ENCODE results near the gene TNIP3.
A peak's percentile ranks its signal among the peaks of the same experiment; 100 is the strongest.
"Not testable (repeated sequence)": the region's sequence is repeated elsewhere in the genome, so short reads cannot be mapped to it uniquely, and the experiment has no call there.

TNIP3 gene

DNA sequence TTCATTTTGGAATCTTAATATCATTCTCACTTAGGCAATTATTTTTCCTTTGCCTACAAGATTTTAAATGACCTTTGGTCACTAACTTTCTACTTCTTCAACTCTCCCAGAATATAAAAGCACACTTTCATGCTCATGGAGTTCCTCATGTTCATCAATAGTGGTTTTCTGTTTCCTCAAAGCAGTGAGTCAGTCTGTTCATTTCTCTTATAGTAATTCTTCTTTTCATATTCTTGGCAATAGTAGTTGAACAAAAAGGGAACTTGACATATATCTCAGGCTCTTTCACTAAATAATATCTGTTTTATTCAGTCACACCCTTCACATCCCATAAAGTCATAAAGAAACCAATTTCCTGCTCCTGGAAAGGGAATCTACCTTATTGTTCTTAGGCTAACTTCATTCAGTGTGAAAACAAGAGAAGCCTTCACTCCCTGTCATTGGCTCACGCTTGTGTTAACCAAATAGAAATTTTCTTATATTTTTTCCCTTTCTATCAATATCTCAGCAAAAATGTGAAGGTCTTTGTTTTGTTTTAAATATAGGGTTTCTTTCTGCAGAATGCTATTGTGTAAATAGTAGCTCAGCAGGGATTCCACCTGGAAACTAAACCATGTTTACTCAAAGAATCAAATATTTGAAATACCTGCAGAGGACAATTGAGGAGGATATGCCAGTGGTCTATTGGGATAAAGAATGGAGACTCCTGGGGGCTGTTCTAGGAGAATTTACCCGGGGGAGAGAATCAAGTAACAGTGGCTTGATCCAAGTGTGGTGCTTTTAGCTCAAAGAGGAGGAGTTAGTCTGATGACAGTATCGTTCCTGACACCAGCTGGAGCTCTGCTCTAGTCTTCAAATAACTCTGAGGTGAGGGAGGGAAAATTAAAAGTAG is 13.4 kb upstream of the TNIP3 start:
- no peak for DNase-seq (ENCODE audit: low spot score)

DNA sequence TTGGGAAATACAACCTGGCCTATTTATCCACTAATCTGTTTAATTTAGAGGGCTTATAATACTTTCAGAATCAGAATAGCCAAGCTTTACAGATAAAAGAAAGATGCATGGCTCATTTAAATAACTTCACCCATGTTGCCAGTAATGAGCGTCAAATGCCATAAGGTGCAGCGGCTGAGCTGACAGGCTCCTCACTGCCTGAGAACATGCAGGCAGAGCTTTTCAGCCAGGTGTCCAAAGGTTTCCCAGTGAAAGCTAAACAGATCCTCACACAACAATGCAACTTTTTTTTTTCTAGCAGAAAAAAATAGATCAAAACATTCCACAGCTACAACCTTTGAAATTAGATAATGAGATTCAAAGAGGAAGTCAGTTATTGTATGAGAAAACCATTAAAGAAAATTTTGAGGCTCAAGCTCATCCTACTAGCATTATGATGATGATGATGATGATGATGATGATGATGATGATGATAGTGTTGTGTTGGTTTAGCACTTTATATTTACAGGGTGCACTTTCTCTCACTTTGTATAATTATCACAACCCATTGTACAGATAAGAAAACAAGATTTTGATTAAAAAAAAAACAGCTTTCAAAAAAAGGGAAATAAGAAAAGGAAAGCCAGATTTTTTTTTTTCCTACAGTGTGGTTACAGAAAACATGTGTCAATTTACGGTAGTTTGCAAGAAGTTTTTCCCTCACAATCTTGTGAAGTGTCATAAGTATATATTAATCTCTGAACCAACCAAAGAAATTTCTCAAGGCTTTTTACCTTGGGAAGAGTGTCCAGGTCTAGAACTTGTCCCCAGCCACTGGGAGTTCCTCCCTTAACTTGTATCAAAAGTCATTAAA is 12.2 kb upstream of the TNIP3 start:
- DNase-seq (ENCODE audit: low spot score) = no peak

DNA sequence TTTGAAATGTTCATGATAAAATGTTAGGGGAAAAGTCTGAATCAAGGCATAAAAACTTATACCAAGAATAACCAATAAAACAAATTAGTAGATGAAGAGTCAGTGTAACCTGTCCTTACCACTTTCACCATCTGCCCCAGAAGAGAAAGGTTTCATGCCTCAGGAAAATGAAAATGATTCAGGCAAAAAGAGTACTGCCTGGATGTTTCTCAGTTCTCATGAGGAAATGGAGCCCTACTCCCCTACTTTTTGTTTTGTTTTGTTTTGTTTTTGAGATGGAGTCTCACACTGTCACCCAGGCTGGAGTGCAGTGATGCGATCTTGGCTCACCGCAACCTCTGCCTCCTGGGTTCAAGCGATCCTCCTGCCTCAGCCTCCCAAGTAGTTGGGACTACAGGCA is 7.4 kb upstream of the TNIP3 start:
- not testable (repeated sequence) for DNase-seq (ENCODE audit: low spot score)

GRCh38 chr4:121168446-121169281 is 4.5 kb upstream of the TNIP3 start:
- no peak for DNase-seq (ENCODE audit: low spot score)

DNA sequence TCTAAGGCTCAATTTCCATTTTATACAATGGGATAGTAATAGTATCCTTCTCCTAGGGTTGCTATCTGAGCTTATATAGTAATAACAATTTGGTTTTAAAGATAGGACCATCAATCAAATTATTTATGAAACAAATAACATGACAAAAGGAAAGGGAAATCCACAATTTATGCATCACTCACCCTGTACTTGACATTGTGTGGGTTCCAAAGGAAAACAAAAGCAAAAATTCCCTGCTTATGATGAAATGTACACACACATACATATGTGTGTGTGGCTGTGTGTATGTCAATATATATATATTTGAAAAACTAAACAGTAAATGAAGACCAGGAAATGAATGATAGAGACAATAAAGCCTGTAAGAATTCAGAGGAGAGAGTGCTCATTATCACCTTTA is 2.9 kb upstream of the TNIP3 start:
- no peak for DNase-seq (ENCODE audit: low spot score)

DNA sequence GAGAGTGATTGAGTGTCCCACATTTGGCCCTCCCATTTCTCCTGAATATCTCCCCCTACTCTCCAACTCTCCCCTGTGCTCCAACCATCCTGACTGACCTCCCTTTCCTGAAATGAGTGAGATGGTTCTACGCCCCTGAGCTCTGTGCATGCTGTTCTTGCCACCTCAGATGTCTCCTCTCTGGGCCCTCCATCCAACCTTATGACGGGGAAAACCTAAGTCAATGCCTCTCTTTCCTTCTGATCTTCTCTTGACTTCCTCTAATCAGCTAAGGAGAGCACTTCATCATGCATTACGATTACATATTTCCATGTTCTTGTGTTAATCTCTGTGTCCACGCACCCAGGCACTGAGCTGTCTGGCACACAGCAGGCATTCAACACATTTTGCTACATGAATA is 1.1 kb upstream of the TNIP3 start:
- no peak for DNase-seq (ENCODE audit: low spot score)

- DNase-seq (ENCODE audit: low spot score) = peak; percentile 43
Observed at GRCh38 chr4:121156822-121157769, 7.0 kb downstream of the TNIP3 start.

DNA sequence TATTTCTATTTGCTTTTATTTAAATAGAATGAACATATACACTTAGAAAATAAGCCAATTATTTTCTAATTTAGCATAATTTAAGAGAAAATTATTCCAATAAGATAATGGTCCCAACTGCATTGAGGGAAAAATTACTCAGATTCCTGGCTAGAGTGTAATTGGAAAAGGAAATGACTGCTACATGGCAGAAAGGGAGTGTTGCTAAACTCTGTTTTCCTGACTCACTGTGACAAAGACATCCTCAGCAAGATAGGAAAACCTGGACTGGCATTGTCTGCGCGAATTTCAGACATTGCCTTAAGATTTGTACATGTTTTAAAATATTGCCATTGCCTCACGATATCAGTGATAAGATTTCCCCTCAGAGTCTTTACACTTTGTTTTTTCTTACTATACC is 8.2 kb downstream of the TNIP3 start:
- DNase-seq (ENCODE audit: low spot score) = peak; percentile 81

GRCh38 chr4:121154103-121154515 is 10.0 kb downstream of the TNIP3 start:
- DNase-seq (ENCODE audit: low spot score) = no peak

DNA sequence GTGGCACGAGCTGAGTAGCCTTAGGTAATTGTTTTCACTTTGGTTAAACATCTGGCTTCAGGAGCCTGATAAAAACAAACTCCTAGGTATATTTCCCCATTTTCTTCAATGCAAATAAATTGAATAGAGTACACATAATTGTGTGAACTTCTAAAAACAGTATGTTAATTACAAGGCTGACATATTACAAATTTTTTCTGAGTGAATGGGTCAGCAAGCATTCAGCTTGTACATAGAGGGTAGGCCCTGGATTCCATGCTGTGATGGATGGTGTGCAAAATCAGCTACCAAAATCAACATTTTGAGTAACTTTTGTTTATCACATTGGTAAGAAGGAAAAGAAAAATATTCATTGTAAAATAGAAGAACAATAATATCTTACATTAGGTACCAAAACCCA is 12.2 kb downstream of the TNIP3 start:
- DNase-seq (ENCODE audit: low spot score) = no peak

DNA sequence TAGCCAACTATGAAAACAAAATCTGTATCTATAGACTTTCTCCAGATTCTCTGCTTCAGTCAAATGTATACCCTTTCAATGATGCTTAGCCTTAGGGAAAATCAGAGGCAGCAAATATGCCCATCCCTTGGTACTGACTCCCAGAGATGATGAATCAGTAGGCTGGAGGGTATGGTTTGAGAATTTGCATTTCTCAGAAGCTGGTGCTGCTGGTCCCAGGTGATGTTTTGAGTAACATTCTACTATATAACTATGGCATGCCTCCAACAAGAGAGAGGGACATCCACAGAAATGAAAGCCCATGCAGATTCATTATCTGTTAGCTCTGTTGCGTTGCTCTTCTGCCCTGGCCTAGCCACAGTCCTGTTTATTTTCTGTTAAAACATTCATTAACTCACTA is 13.6 kb downstream of the TNIP3 start:
- DNase-seq (ENCODE audit: low spot score) = no peak

DNA sequence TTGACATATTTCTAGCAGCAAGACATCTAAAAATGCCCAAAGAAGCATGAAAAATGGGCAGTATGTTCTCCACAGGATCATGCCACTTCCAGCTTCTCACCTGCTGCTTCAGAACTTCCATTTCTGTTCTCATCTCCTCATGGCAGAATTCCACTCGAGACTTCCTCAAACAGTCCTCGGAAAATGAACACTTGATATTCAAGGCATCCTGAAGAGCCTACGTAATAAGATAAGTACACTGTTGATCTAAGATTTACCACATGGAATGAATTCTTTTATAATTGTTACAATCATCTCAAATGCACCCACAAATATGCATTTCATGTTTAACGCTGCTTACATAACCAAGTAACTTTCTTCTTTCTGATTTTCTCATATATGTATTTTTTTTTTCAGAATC is 14.1 kb downstream of the TNIP3 start:
- DNase-seq (ENCODE audit: low spot score) = no peak

DNA sequence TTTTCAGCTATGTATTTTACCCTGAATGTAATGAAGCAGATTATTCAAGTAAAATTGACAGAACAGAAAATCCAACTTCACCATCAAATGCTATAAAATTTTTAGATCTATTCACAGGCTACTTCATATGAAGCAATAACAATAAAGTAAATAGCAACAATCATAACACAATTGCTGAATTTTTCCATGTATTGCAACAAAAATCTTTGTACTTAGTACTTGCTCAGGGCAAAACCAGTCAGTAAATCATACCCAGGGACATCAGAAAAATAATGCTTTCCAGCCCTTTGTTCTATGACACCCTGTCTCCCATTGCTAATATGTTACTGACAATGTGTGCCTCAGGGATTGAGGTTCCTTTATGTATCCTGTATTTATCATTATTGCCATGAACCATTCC is 15.5 kb downstream of the TNIP3 start:
- no peak for DNase-seq (ENCODE audit: low spot score)

DNA sequence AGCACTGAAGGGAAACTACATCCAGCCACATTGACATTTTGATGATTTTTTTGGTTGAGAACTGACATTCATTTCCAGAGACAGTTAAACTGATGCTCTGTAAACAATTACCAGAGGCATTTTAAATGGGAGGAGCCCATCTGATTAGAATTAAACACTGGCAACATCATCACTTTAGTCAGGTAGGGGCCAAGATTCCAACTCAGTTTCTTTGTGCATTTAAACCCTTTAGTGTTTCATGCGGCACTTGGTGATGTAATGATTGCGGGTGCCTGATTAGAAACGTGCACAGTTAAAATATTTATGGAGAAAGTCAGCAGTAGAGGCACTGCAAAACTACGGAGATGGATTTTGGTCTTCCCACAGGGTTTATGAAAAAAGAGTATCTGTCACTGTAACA is 16.1 kb downstream of the TNIP3 start:
- DNase-seq (ENCODE audit: low spot score) = no peak

GRCh38 chr4:121146530-121146929 is 17.6 kb downstream of the TNIP3 start:
- no peak for DNase-seq (ENCODE audit: low spot score)

DNA sequence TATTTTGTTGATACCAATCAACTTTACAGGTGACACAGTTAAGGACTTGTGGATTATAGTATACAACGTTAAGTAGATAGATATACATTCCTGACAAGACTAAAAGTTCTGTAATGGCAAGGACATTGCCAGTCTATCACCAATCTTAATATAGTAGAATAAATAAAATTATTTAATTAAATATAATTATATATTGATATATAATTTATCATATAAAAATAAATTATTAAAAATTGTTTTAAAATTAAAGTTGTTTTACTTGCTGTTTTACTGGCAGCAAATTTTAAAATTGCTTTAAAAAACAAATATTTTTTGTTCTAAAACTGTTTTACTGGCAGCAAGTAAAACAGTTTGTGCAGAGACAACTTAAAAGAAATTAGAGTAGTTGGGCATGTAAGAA is 18.7 kb downstream of the TNIP3 start:
- DNase-seq (ENCODE audit: low spot score) = no peak

DNA sequence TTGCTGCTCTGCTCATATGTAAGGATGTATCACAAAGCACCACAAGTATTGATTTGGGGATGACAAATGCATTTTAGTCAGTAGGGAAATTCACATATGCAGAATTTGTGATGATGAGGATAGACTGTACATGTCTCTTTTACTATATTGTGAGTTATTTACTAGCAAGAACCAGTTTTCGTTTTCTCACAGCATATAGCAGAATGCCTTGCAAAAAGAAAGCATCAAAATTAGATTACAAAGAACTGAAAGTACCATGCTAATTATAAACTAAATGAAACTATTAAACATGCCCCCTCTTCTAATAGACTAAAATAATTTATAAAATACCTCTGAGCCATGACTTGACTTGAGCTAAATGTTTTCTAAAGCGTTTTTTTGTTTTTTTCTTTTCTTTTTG is 20.1 kb downstream of the TNIP3 start:
- no peak for DNase-seq (ENCODE audit: low spot score)

- DNase-seq (ENCODE audit: low spot score) = no peak
Observed at GRCh38 chr4:121143131-121143530, 21.0 kb downstream of the TNIP3 start.

DNA sequence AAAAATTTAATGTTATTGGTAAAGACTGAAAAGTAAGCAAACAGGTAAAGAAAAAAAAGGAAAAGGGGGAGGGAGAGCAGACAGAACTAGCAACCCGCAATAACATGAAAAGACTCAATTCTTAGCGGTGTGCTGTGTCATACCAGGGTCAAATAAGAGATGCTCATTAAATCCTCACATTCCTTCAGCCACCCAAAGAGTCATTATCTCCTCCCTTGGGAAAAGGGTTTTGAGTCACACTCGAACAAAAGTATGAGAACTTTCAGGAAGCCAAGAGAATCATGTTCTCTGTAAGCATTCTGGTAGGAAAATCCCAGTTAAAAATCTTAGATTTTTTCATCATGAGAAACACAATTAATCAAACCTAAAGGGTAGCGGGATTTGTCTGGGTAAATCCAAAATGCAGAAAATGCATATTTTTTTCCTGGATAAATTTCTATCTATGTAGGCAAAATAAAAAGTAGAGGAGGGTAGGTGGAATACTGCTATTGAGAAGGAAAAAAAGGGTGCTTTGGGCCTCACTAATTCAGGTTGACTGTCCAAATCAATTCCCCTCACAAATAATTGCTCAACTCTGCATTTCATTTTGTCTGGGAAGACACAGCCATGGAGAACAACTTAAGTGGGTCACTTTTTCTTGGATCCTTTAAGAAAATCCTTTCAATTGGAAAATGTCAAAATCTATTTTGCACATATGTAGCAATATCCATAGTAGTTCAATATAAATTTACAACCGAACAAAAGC is 23.2 kb downstream of the TNIP3 start:
- no peak for DNase-seq (ENCODE audit: low spot score)

DNA sequence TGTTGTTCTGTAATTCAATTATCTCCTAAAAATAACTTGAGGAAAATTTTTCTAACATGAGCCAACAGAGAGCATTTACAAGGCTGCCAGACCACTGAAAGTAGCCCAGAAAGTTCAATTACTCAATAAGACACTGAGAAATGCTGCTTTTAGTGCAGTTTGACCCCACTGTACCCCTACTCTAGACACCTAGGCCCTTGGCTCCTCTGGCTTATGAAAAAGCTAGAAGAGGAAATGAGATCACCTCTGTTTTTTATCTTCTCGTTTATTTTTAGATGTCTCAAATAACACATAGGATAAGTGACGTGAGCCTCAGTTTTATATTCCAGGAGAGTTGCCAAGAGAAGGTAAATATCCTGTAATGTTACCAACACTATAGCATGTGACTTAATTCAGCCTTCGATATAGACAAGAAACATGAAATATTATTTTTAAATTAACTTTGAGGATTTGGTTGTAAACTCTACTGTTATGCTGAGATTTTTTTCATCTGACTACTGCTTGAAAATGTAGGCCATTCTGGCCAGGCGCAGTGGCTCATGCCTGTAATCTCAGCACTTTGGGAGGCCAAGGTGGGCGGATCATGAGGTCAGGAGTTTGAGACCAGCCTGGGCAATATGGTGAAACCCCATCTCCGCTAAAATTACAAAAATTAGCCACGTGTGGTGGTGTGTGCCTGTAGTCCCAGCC is 24.4 kb downstream of the TNIP3 start:
- DNase-seq (ENCODE audit: low spot score) = no peak
